ENCODE data around the gene UBFD1.
"Not testable (repeated sequence)": the region's sequence is repeated elsewhere in the genome, so short reads cannot be mapped to it uniquely, and the experiment has no call there.

The UBFD1 gene

DNA sequence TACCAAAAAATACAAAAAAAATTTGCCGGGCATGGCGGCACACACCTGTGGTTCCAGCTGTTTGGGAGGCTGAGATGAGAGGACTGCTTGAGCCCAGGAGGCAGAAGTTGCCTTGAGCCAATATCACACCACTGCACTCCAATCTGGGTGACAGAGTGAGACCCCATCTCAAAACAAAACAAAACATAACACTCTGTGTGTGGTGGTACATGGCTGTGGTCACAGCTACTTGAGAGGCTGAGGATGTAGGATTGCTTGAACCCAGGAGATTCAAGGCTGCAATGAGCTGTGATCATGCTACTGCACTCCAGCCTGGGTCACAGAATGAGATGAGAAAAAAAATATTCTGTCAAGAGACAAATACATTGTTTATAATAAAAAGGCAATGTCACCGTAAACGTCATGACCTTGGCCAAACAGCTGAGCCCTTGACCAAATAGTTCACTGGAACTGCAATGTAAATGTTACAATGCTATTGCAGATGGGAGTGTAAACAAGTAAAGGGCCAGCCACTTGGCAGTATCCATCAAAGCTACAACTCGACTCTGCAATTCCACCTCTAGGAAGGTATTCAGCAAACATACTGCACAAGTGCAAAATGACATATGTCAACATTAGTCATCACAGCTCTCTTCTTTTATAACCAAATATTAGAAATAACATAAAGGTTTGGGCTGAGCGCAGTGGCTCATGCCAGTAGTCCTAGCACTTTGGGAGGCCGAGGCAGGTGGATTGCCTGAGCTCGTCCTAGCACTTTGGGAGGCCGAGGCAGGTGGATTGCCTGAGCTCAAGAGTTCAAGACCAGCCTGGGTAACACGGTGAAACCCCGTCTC, 17.3 kb upstream of the UBFD1 start:
- no peak overlapping the region for H3K4me3 ChIP-seq (ENCODE audit: low read depth, low read length)
- TF ChIP-seq, protein P1, sequence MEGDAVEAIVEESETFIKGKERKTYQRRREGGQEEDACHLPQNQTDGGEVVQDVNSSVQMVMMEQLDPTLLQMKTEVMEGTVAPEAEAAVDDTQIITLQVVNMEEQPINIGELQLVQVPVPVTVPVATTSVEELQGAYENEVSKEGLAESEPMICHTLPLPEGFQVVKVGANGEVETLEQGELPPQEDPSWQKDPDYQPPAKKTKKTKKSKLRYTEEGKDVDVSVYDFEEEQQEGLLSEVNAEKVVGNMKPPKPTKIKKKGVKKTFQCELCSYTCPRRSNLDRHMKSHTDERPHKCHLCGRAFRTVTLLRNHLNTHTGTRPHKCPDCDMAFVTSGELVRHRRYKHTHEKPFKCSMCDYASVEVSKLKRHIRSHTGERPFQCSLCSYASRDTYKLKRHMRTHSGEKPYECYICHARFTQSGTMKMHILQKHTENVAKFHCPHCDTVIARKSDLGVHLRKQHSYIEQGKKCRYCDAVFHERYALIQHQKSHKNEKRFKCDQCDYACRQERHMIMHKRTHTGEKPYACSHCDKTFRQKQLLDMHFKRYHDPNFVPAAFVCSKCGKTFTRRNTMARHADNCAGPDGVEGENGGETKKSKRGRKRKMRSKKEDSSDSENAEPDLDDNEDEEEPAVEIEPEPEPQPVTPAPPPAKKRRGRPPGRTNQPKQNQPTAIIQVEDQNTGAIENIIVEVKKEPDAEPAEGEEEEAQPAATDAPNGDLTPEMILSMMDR (IDR thresholded peaks at IDR 0.05; ENCODE audit: low read depth, low read length) = no peak

DNA sequence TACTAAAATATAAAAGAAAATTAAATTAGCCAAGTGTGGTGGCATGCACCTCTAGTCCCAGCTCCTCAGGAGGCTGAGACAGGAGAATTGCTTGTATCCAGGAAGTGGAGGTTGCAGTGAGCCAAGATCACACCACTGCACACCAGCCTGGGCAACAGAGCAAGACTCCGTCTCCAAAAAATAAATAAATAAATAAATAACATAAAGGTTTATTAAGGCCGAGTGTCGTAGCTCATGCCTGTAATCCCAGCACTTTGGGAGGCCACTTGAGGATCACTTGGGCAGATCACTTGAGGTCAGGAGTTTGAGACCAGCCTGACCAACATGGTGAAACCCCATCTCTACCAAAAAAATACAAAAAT, 16.7 kb upstream of the UBFD1 start:
- H3K4me3 ChIP-seq (ENCODE audit: low read depth, low read length) = not testable (repeated sequence)

DNA sequence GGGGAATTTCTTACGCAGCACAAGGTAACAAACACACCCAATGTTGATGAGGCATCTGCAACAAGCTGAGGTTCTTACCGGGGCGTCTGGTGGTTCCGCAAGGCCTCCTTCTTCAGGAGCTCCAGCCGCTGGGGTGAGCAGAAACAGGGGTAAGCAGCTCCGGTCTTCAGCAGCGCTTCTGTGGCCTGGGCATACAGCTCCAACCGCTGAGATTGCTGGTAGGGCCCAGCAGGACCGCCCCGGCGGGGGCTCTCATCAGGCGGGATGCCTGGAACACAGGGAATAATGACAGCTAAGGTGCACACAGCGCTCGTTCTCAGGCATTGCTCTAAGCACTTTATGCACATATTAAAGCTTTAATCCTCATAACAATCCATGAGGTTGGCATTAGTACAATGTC, 13.1 kb upstream of the UBFD1 start:
- H3K4me3 ChIP-seq (ENCODE audit: low read depth, low read length) = no peak overlapping the region
- TF ChIP-seq, protein P1 (IDR thresholded peaks at IDR 0.05; ENCODE audit: low read depth, low read length) = no peak

DNA sequence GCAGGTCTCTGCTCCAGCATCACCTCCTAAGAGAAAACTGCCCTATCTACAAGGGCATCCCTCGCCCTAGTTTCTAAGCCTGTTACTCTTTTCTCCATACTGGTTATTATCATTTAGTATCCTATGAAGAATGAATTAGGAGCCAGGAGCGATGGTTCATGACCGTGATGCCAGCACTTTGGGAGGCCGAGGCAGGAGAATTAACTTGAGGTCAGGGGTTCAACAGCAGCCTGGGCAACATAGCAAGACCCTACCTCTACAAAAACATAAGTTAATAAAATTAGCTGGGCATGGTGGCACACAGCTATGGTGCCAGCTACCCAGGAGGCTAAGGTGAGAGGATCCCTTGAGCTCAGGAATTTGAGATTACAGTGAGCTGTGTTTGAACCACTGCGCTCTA, 7.6 kb upstream of the UBFD1 start:
- H3K4me3 ChIP-seq (ENCODE audit: low read depth, low read length) = no peak overlapping the region
- TF ChIP-seq, protein P1 (IDR thresholded peaks at IDR 0.05; ENCODE audit: low read depth, low read length) = no peak

DNA sequence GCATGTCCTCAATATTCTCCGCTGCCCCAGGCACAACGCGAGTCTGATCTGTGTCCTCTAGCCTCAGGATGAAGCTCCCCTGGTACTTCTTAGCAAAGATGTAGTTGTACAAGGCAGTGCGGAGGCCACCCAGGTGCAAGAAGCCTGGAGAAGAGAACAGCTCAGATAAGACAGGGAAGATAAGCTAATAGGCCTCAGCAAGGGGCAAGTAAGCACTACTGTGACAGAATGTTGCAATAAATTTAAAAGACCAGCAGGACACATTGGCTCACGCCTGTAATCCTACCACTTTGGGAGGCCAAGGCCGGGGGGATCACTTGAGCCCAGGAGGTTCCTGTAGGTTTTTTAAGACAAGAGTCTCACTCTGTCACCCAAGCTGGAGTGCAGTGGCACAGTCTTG, 5.4 kb upstream of the UBFD1 start:
- H3K4me3 ChIP-seq (ENCODE audit: low read depth, low read length) = no peak overlapping the region
- TF ChIP-seq, protein P1 (IDR thresholded peaks at IDR 0.05; ENCODE audit: low read depth, low read length) = no peak

DNA sequence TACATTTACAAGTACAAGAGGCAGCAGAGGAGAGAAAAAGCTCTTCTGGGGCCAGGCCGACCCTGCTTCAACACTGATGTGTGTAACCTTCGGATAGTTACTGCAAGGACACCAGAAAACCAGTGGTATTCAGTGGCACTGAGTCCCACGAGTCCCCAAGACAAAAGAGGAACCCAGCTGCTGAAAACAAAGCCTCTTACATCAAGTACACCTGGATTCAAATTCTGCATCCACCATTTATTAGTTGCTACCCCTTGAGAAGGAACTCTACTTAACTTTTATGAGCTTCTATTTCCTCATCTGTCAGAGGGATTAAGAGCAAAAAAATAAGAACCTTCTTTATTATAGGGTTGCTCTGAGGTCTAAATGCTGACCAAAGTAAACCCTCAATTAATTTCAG, 3.0 kb upstream of the UBFD1 start:
- TF ChIP-seq, protein P1 (IDR thresholded peaks at IDR 0.05; ENCODE audit: low read depth, low read length) = no peak
- H3K4me3 ChIP-seq (ENCODE audit: low read depth, low read length) = no peak overlapping the region

DNA sequence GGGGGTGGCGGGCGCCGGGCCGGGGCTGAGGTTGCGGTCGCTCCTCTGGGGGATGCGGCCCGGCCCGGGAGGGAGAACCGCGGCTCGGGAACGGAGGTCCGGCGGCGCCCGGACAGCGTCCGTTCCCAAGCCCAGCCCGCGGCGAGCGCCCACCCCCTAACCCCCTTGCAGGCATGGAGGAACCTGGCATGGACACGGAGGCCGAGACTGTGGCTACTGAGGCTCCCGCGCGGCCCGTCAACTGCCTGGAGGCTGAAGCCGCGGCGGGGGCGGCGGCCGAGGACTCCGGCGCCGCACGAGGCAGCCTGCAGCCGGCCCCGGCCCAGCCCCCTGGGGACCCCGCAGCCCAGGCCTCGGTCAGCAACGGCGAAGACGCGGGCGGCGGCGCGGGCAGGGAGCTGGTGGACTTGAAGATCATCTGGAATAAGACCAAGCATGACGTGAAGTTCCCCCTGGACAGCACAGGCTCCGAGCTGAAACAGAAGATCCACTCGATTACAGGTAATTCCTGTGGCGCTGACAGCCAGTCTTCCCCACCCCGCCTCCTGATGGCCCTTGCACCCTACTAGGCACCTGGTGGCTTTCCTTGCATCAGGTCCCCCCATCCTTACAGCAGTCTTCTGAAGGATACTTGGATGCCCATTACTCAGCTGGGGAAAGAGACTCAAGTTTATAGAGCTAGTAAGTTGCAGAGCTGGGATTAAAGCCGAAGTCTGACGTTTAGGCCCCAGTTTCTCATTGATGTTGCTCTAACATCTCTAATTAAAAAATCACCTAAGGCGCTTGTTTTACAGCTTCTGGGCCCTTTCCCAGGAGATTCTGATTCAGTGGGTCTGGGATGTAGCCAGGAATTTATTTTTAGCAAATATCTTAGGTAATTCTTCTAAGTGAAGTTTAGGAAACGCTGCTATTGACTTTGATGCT, 514 bp downstream of the UBFD1 start:
- H3K4me3 ChIP-seq (ENCODE audit: low read depth, low read length) = peak overlapping the region; percentile 94
- TF ChIP-seq, protein P1 (IDR thresholded peaks at IDR 0.05; ENCODE audit: low read depth, low read length) = no peak
